Fibroblast of lung (primary cell): Measurements from ENCODE around the gene TAOK3. TPM values are rescaled to one million over a fixed set of nuclear protein-coding genes. Genes with fewer than 3 reads are reported as not detected.

Source experiments
- DNase-seq, 2 donors: peaks; one replicate each; pipeline versions ENCODE4 v3.0.0 to v3.0.0-alpha.2; 2010; ENCODE audit warnings: low read depth in 2 of 2
- H2AFZ ChIP-seq: 2 replicates; pipeline ENCODE4 v1.5.1; 2012; ENCODE audit warnings: low read length, control low read depth, inconsistent platforms
- H3K27ac ChIP-seq: 2 replicates; pipeline ENCODE4 v1.5.1; 2011; ENCODE audit warnings: low read length, control low read depth; ENCODE audit not compliant: insufficient read depth
- H3K27me3 ChIP-seq: 2 replicates; pipeline ENCODE4 v1.5.1; 2011; ENCODE audit warnings: mild to moderate bottlenecking, low read length; ENCODE audit not compliant: control insufficient read depth, insufficient read depth
- H3K36me3 ChIP-seq: 2 replicates; pipeline ENCODE4 v1.5.1; 2011; ENCODE audit warnings: low read length; ENCODE audit not compliant: control insufficient read depth, insufficient read depth
- H3K4me1 ChIP-seq: 2 replicates; pipeline ENCODE4 v1.5.1; 2011; ENCODE audit warnings: low read length; ENCODE audit not compliant: control insufficient read depth, insufficient read depth; ENCODE audit errors: extremely low read depth
- H3K4me2 ChIP-seq: 2 replicates; pipeline ENCODE4 v1.5.1; 2011; ENCODE audit warnings: low read length, control low read depth; ENCODE audit not compliant: insufficient read depth; ENCODE audit errors: extremely low read depth
- H3K4me3 ChIP-seq, 4 experiments: fragments of 200-600 bp in 1 of 4; sonication (generic) in 1 of 4; replicated peaks in 1 of 4; 2 replicates each; pipeline ENCODE4 v1.5.1; 2011 to 2016; ENCODE audit warnings: low read length in 4 of 4, low read depth in 3 of 4, mild to moderate bottlenecking in 3 of 4, control low read depth in 2 of 4, inconsistent platforms in 1 of 4, mixed read lengths in 1 of 4; ENCODE audit not compliant: insufficient read depth in 1 of 4; ENCODE audit errors: control extremely low read depth in 1 of 4
- H3K79me2 ChIP-seq: 2 replicates; pipeline ENCODE4 v1.5.1; 2012; ENCODE audit warnings: mild to moderate bottlenecking, low read length, inconsistent platforms; ENCODE audit not compliant: control insufficient read depth, insufficient read depth
- H3K9ac ChIP-seq: 2 replicates; pipeline ENCODE4 v1.5.1; 2011; ENCODE audit warnings: mild to moderate bottlenecking, low read length, control low read depth; ENCODE audit not compliant: insufficient read depth
- H3K9me3 ChIP-seq: 2 replicates; pipeline ENCODE4 v1.5.1; 2012; ENCODE audit warnings: low read depth, low read length; ENCODE audit not compliant: control insufficient read depth, insufficient read depth
- H4K20me1 ChIP-seq: 2 replicates; pipeline ENCODE4 v1.5.1; 2011; ENCODE audit warnings: low read length; ENCODE audit not compliant: control insufficient read depth, insufficient read depth; ENCODE audit errors: extremely low read depth
- CTCF ChIP-seq, 2 donors: IDR thresholded peaks in 1 of 2; conservative IDR thresholded peaks in 1 of 2; 1 replicate in 1 of 2; 2 replicates in 1 of 2; pipeline ENCODE4 v1.5.1; 2011 to 2012; ENCODE audit warnings: low read length in 2 of 2, control low read depth in 1 of 2, inconsistent platforms in 1 of 2, low read depth in 1 of 2, mild to moderate bottlenecking in 1 of 2
- EZH2 ChIP-seq: IDR thresholded peaks from 2 replicates; pipeline ENCODE4 v1.5.1; 2012; ENCODE audit warnings: low read length, control low read depth, mild to moderate bottlenecking; ENCODE audit errors: missing control alignments
- polyA plus RNA-seq, 2 donors: library from polyadenylated mRNA; depleted of rRNA in 1 of 2; stranded (reverse) in 1 of 2; unstranded in 1 of 2; fragments of >200 nt; gene quantifications; 2 replicates each; pipeline ENCODE4 v1.2.1, GENCODE V29; 2011 to 2012; ENCODE audit warnings: missing spikeins in 1 of 2
- total RNA-seq: library from RNA; depleted of rRNA; stranded (reverse); fragments of >200 nt; gene quantifications from 2 replicates; pipeline ENCODE4 v1.2.1, GENCODE V29; 2014

Gene TAOK3
- total and polyA plus RNA-seq, 2 donors (not counting 1 experiment from before 2014, with no cell fraction given), result 64.7 to 97.4 TPM

GRCh38 chr12:118189741-118190191, 182.9 kb downstream of the TAOK3 start:
- H3K4me3 ChIP-seq, result peak overlapping the region; percentile 7 to 67 (median 44)
- peak overlapping the region; percentile 88 for H3K4me2 ChIP-seq
- peak overlapping the region; percentile 71 for H3K9ac ChIP-seq
- peaks cover 13% of the 10 kb centered on the region for H3K79me2 ChIP-seq
- H3K36me3 ChIP-seq, result no peaks in the 10 kb centered on the region
- H3K9me3 ChIP-seq, result no peaks in the 10 kb centered on the region
- TF ChIP-seq CTCF (conservative IDR thresholded peaks at IDR 0.05 in 1 of 2, IDR thresholded peaks at IDR 0.05 in 1 of 2; ENCODE audit: low read depth in 1 of 2, low read length in 2 of 2) (no peak), EZH2 (no peak)
- DNase-seq, result peak; percentile 72 to 86
- H3K4me1 ChIP-seq, result peaks cover 10% of the 10 kb centered on the region
- H4K20me1 ChIP-seq, result no peaks in the 10 kb centered on the region
- peak overlapping the region; percentile 54 for H2AFZ ChIP-seq
- peak overlapping the region; percentile 61 for H3K27ac ChIP-seq
- no peaks in the 10 kb centered on the region for H3K27me3 ChIP-seq

- no peak overlapping the region for H3K9ac ChIP-seq
- H3K79me2 ChIP-seq, result peaks cover 15% of the 10 kb centered on the region
- TF ChIP-seq EZH2 (no peak), CTCF (conservative IDR thresholded peaks at IDR 0.05 in 1 of 2, IDR thresholded peaks at IDR 0.05 in 1 of 2; ENCODE audit: low read depth in 1 of 2, low read length in 2 of 2) (no peak)
- H3K27me3 ChIP-seq, result no peaks in the 10 kb centered on the region
- DNase-seq, result peak; percentile 67 to 81
- peak overlapping the region; percentile 25 to 67 (median 46) for H3K4me3 ChIP-seq
- no peaks in the 10 kb centered on the region for H4K20me1 ChIP-seq
- no peaks in the 10 kb centered on the region for H3K36me3 ChIP-seq
- peaks cover 10% of the 10 kb centered on the region for H3K4me1 ChIP-seq
- H3K9me3 ChIP-seq, result no peaks in the 10 kb centered on the region
- H3K4me2 ChIP-seq, result peak overlapping the region; percentile 88
- H3K27ac ChIP-seq, result peak overlapping the region; percentile 61
- no peak overlapping the region for H2AFZ ChIP-seq
Measured at GRCh38 chr12:118188690-118189371, 183.9 kb downstream of the TAOK3 start.

- no peak overlapping the region for H3K9ac ChIP-seq
- TF ChIP-seq EZH2, result no peak
- TF ChIP-seq CTCF (conservative IDR thresholded peaks at IDR 0.05 in 1 of 2, IDR thresholded peaks at IDR 0.05 in 1 of 2; ENCODE audit: low read depth in 1 of 2, low read length in 2 of 2), result no peak
Measured at GRCh38 chr12:118187751-118188435, 184.8 kb downstream of the TAOK3 start.

More at GRCh38 chr12:118187751-118188435, 184.8 kb downstream of the TAOK3 start:
- H3K4me3 ChIP-seq, result peak overlapping the region; percentile 21 to 67 (median 46)
- no peak overlapping the region for H2AFZ ChIP-seq
- no peaks in the 10 kb centered on the region for H3K27me3 ChIP-seq
- peak; percentile 18 to 25 for DNase-seq
- peaks cover 17% of the 10 kb centered on the region for H3K79me2 ChIP-seq
- no peaks in the 10 kb centered on the region for H3K36me3 ChIP-seq
- peak overlapping the region; percentile 52 for H3K27ac ChIP-seq
- no peaks in the 10 kb centered on the region for H3K9me3 ChIP-seq
- peaks cover 10% of the 10 kb centered on the region for H3K4me1 ChIP-seq
- H4K20me1 ChIP-seq, result no peaks in the 10 kb centered on the region
- peak overlapping the region; percentile 88 for H3K4me2 ChIP-seq
